WTC11 (cell line): ENCODE results near the gene RNF25. TPM values are rescaled to one million over a fixed set of nuclear protein-coding genes. Genes with fewer than 3 reads are reported as not detected.

Experiments used
- ATAC-seq: fragments of 200-7000 bp; cut with Tn5 transposase; 2 replicates; pipeline ENCODE4 v1.10.0; 2021; ENCODE audit warnings: mild to moderate bottlenecking, moderate library complexity
- CTCF ChIA-PET: fragments of 300-600 bp; sonication (Branson Sonifier 250); formaldehyde crosslinking; loops from one replicate; lab custom pipeline; 2021; ENCODE audit warnings: antibody characterized with exemption; lab: Charles Lee
- POLR2A ChIA-PET: fragments of 350-600 bp; sonication (Branson Sonifier 250); formaldehyde crosslinking; loops from one replicate; lab custom pipeline; 2021; ENCODE audit warnings: antibody characterized with exemption; lab: Charles Lee
- DNase-seq: peaks from one replicate; pipeline ENCODE4 v3.0.0; 2021; ENCODE audit warnings: low spot score
- H3K27ac Mint-ChIP-seq: 2 replicates; pipeline ENCODE4 v1.8.0; 2021; ENCODE audit warnings: mixed read lengths
- H3K27me3 Mint-ChIP-seq: 2 replicates; pipeline ENCODE4 v1.8.0; 2021; ENCODE audit warnings: low read depth, mild to moderate bottlenecking, moderate library complexity, mixed read lengths
- H3K36me3 Mint-ChIP-seq: 2 replicates; pipeline ENCODE4 v1.8.0; 2021; ENCODE audit warnings: mixed read lengths
- H3K4me1 Mint-ChIP-seq: 2 replicates; pipeline ENCODE4 v1.8.0; 2022; ENCODE audit warnings: mixed read lengths
- H3K4me3 Mint-ChIP-seq: 2 replicates; pipeline ENCODE4 v1.8.0; 2021; ENCODE audit warnings: mild to moderate bottlenecking, moderate library complexity, mixed read lengths
- H3K9me3 Mint-ChIP-seq: 2 replicates; pipeline ENCODE4 v1.8.0; 2021; ENCODE audit warnings: mixed read lengths
- CTCF ChIP-seq: fragments of 200-600 bp; IDR thresholded peaks from 2 replicates; pipeline ENCODE4 v1.8.0; 2022; ENCODE audit warnings: antibody characterized with exemption
- E2F5 ChIP-seq: sonication (generic); formaldehyde crosslinking; IDR thresholded peaks from 2 replicates; pipeline ENCODE4 v1.8.1; 2022; ENCODE audit warnings: mild to moderate bottlenecking, moderate library complexity, missing genetic modification reagents
- FOXK1 ChIP-seq: sonication (generic); formaldehyde crosslinking; IDR thresholded peaks from 2 replicates; pipeline ENCODE4 v1.8.0; 2022; ENCODE audit warnings: mild to moderate bottlenecking, moderate library complexity, missing genetic modification reagents
- GABPB1 ChIP-seq: sonication (generic); formaldehyde crosslinking; IDR thresholded peaks from 2 replicates; pipeline ENCODE4 v1.8.1; 2023; ENCODE audit warnings: mild to moderate bottlenecking, missing genetic modification reagents
- IRF2 ChIP-seq: sonication (generic); formaldehyde crosslinking; IDR thresholded peaks from 2 replicates; pipeline ENCODE4 v1.8.0; 2022; ENCODE audit warnings: low read depth, missing genetic modification reagents, borderline replicate concordance
- NFATC4 ChIP-seq: fragments of 250-450 bp; sonication (Bioruptor Pico); IDR thresholded peaks from 2 replicates; pipeline ENCODE4 v1.9.0; 2021; ENCODE audit warnings: mild to moderate bottlenecking
- RORB ChIP-seq: fragments of 250-450 bp; sonication (Bioruptor Pico); IDR thresholded peaks from 2 replicates; pipeline ENCODE4 v1.9.0; 2021; ENCODE audit warnings: mild to moderate bottlenecking
- SOX15 ChIP-seq: fragments of 250-450 bp; sonication (Bioruptor Pico); IDR thresholded peaks from 2 replicates; pipeline ENCODE4 v1.9.0; 2021; ENCODE audit warnings: mild to moderate bottlenecking
- STAT6 ChIP-seq: sonication (generic); formaldehyde crosslinking; conservative IDR thresholded peaks from 2 replicates; pipeline ENCODE4 v1.8.1; 2023; ENCODE audit warnings: mild to moderate bottlenecking, low read depth, missing genetic modification reagents, moderate library complexity
- ZBTB43 ChIP-seq: sonication (generic); formaldehyde crosslinking; IDR thresholded peaks from 2 replicates; pipeline ENCODE4 v1.8.1; 2023; ENCODE audit warnings: mild to moderate bottlenecking, missing genetic modification reagents
- ZSCAN18 ChIP-seq: fragments of 250-450 bp; sonication (Bioruptor Pico); IDR thresholded peaks from 2 replicates; pipeline ENCODE4 v2.1.2; 2022; ENCODE audit warnings: mild to moderate bottlenecking, moderate library complexity
- total RNA-seq: library from RNA; stranded (reverse); gene quantifications from 3 replicates; pipeline ENCODE4 v1.2.3, GENCODE V29; 2021
- TF ChIP-seq, protein P1 (sequence below): sonication (generic); formaldehyde crosslinking; IDR thresholded peaks from 2 replicates; pipeline ENCODE4 v1.8.1; 2023; ENCODE audit warnings: mild to moderate bottlenecking, missing genetic modification reagents
- TF ChIP-seq, protein P2 (sequence below): sonication (generic); formaldehyde crosslinking; IDR thresholded peaks from 2 replicates; pipeline ENCODE4 v1.8.1; 2022; ENCODE audit warnings: low read depth, missing genetic modification reagents, borderline replicate concordance

The RNF25 gene
- total RNA-seq, 1 experiment from 2014 or later: 23.9 TPM

GRCh38 chr2:218648088-218648786, 23.6 kb downstream of the RNF25 start:
- H3K27me3 Mint-ChIP-seq: no peaks in the 10 kb centered on the region
- H3K4me1 Mint-ChIP-seq: no peaks in the 10 kb centered on the region
- ATAC-seq (peak; percentile 87), DNase-seq (peak; percentile 64)
- POLR2A ChIA-PET: no interaction called here
- no peak overlapping the region for H3K27ac Mint-ChIP-seq
- CTCF ChIA-PET: interaction anchor here (1.3 to 1.4 kb wide), 2 partner anchors 11 to 40 kb away, joined by 4 to 12 read pairs; partner anchors contain the start of genes BCS1L, PLCD4 and ZNF142
- H3K9me3 Mint-ChIP-seq: no peaks in the 10 kb centered on the region
- H3K4me3 Mint-ChIP-seq: no peak overlapping the region
- H3K36me3 Mint-ChIP-seq: peaks cover 62% of the 10 kb centered on the region
- TF ChIP-seq RORB (CRISPR knock-in tag) (no peak), CTCF (peak; percentile 54; the same call in 1 of the 2 replicates)

DNA sequence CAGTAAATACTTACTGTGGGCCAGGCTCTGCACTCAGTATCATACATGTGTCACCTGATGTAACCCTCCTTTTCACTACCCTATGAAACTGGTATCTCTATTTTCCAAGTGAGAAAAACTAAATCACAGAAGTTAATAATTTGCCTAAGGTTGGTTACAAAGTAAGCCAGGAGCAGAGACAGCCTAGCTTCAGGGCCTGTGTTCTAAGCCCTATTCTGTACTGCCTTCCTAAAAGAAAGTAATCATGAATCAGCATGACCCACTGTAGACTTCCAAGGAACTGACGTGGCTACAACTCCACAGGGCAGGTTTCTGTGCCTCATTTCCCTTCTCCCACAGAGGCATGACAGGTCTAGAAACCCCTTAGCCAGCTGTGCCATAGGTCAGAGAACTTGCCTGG, 26.7 kb downstream of the RNF25 start:
- Mint-ChIP-seq H3K9me3 (no peaks in the 10 kb centered on the region), H3K27me3 (no peaks in the 10 kb centered on the region), H3K4me3 (no peak overlapping the region), H3K27ac (no peak overlapping the region), H3K36me3 (peaks cover 55% of the 10 kb centered on the region), H3K4me1 (no peaks in the 10 kb centered on the region)
- no peak for TF ChIP-seq SOX15
- TF ChIP-seq, protein P1, sequence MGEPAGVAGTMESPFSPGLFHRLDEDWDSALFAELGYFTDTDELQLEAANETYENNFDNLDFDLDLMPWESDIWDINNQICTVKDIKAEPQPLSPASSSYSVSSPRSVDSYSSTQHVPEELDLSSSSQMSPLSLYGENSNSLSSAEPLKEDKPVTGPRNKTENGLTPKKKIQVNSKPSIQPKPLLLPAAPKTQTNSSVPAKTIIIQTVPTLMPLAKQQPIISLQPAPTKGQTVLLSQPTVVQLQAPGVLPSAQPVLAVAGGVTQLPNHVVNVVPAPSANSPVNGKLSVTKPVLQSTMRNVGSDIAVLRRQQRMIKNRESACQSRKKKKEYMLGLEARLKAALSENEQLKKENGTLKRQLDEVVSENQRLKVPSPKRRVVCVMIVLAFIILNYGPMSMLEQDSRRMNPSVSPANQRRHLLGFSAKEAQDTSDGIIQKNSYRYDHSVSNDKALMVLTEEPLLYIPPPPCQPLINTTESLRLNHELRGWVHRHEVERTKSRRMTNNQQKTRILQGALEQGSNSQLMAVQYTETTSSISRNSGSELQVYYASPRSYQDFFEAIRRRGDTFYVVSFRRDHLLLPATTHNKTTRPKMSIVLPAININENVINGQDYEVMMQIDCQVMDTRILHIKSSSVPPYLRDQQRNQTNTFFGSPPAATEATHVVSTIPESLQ (CRISPR knock-in tag): no peak
- TF ChIP-seq IRF2 (CRISPR knock-in tag): no peak
- TF ChIP-seq FOXK1 (CRISPR knock-in tag): no peak
- TF ChIP-seq, protein P2, sequence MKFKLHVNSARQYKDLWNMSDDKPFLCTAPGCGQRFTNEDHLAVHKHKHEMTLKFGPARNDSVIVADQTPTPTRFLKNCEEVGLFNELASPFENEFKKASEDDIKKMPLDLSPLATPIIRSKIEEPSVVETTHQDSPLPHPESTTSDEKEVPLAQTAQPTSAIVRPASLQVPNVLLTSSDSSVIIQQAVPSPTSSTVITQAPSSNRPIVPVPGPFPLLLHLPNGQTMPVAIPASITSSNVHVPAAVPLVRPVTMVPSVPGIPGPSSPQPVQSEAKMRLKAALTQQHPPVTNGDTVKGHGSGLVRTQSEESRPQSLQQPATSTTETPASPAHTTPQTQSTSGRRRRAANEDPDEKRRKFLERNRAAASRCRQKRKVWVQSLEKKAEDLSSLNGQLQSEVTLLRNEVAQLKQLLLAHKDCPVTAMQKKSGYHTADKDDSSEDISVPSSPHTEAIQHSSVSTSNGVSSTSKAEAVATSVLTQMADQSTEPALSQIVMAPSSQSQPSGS (CRISPR knock-in tag): no peak
- TF ChIP-seq ZSCAN18 (CRISPR knock-in tag): no peak
- TF ChIP-seq NFATC4 (CRISPR knock-in tag): no peak
- no peak for TF ChIP-seq E2F5 (CRISPR knock-in tag)
- TF ChIP-seq GABPB1: no peak
- TF ChIP-seq RORB (CRISPR knock-in tag): no peak
- TF ChIP-seq STAT6 (CRISPR knock-in tag): no peak
- no peak for TF ChIP-seq ZBTB43 (CRISPR knock-in tag)
- ATAC-seq: no peak
- CTCF ChIA-PET: no interaction called here
- POLR2A ChIA-PET: no interaction called here
- no peak for DNase-seq
